ENCODE results near the gene ORC3. TPM values are rescaled to one million over a fixed set of nuclear protein-coding genes. Genes with fewer than 3 reads are reported as not detected.

The ORC3 gene
- total and polyA plus RNA-seq, 2 of the 4 experiments (the other 2 are of a cell fraction) = 22.3 to 30.6 TPM

GRCh38 chr6:87675004-87675681, 85.2 kb downstream of the ORC3 start:
- ChIA-PET POLR2A (ENCODE audit: unreplicated experiment) (no interaction called here), CTCF (interaction anchor here (1.0 kb wide), 1 partner anchor 15 kb away, joined by 3 read pairs; no protein-coding TSS in a partner anchor)
- no peak overlapping the region for H3K23ac ChIP-seq (ENCODE audit: low read depth, low read length)
- no peak overlapping the region for H2AK5ac ChIP-seq (ENCODE audit: low read depth, low read length)
- in situ Hi-C loops (cut with MboI; ENCODE audit: low sequenced_read_pairs) = no loop called here
- H3K56ac ChIP-seq (ENCODE audit: extremely low read depth, insufficient read depth, low read length) = no peak overlapping the region
- H3K4me2 ChIP-seq (ENCODE audit: low read depth, low read length) = no peak overlapping the region
- no peak overlapping the region for H3K4ac ChIP-seq (ENCODE audit: low read depth, low read length)
- H4K8ac ChIP-seq (ENCODE audit: low read depth in 2 of 2, low read length in 2 of 2) = no peak overlapping the region
- no peak overlapping the region for H3K4me3 ChIP-seq (ENCODE audit: insufficient read depth, low read depth, low read length)
- no peak overlapping the region; the same call in 1 of the 2 replicates for H3K27ac ChIP-seq (ENCODE audit: insufficient read depth, low read length)
- WGBS, 2 experiments (ENCODE audit: extremely low coverage in 2 of 2, insufficient read length in 1 of 2) = no CpG with 5 or more reads among the region's 4 CpGs
- dilution Hi-C loops (cut with HindIII; ENCODE audit: low sequenced_read_pairs, unreplicated experiment) = no loop called here
- intact Hi-C loops (cut with micrococcal nuclease) = no loop called here
- no peak overlapping the region for H2AK9ac ChIP-seq (replicated peaks; ENCODE audit: low read depth, low read length, poor library complexity)
- no peak overlapping the region for H2BK5ac ChIP-seq (ENCODE audit: low read depth, low read length, poor library complexity, severe bottlenecking)
- TF ChIP-seq POLR2A (IDR thresholded peaks at IDR 0.05; ENCODE audit: low read depth, low read length) (no peak), RCOR1 (IDR thresholded peaks at IDR 0.05; ENCODE audit: insufficient replicate concordance, low read length) (no peak), MXI1 (IDR thresholded peaks at IDR 0.05; ENCODE audit: borderline replicate concordance, low read depth, low read length) (no peak), USF2 (IDR thresholded peaks at IDR 0.05; ENCODE audit: low read depth, low read length) (no peak), BHLHE40 (IDR thresholded peaks at IDR 0.05; ENCODE audit: low read depth, low read length) (no peak), CEBPB (IDR thresholded peaks at IDR 0.05; ENCODE audit: low read depth, low read length) (no peak), RFX5 (IDR thresholded peaks at IDR 0.05; ENCODE audit: low read depth, low read length) (no peak), MAZ (IDR thresholded peaks at IDR 0.05; ENCODE audit: borderline replicate concordance, low read depth, low read length) (no peak), MAFK (IDR thresholded peaks at IDR 0.05; ENCODE audit: low read depth, low read length) (no peak), FOS (IDR thresholded peaks at IDR 0.05; ENCODE audit: low read depth, low read length) (no peak), CTCF (conservative IDR thresholded peaks at IDR 0.05; ENCODE audit: low read depth, low read length) (no peak), ELK1 (IDR thresholded peaks at IDR 0.05; ENCODE audit: borderline replicate concordance, low read depth, low read length) (no peak), RAD21 (IDR thresholded peaks at IDR 0.05; ENCODE audit: low read length) (no peak)
- H3K18ac ChIP-seq (ENCODE audit: low read depth, low read length) = no peak overlapping the region
- H3K79me1 ChIP-seq (ENCODE audit: low read depth in 1 of 2, low read length in 2 of 2) = peaks cover 11 to 39% of the 10 kb centered on the region in 2 experiments
- DNase-seq (no peak), ATAC-seq (ENCODE audit: low read depth) (no peak)
- no peaks in the 10 kb centered on the region for H3K9me3 ChIP-seq (ENCODE audit: control insufficient read depth, insufficient read depth, low read length)
- no peak overlapping the region for H2BK15ac ChIP-seq (ENCODE audit: low read depth, low read length)
- H4K5ac ChIP-seq (ENCODE audit: low read depth, low read length) = no peak overlapping the region
- BruUV-seq (replicated peaks) = TSS peak; percentile 80
- no peak overlapping the region for H2BK120ac ChIP-seq (ENCODE audit: low read depth, low read length)
- no peaks in the 10 kb centered on the region for H3K9me1 ChIP-seq (ENCODE audit: insufficient read depth, low read length)
- H3K14ac ChIP-seq (replicated peaks; ENCODE audit: low read depth, low read length) = no peak overlapping the region
- H4K20me1 ChIP-seq (ENCODE audit: insufficient read depth, low read length) = peaks cover 6% of the 10 kb centered on the region; the same call in 1 of the 2 replicates
- H4K91ac ChIP-seq (ENCODE audit: insufficient read depth, low read depth, low read length) = no peak overlapping the region
- peaks cover 38% of the 10 kb centered on the region for H3K36me3 ChIP-seq (ENCODE audit: control insufficient read depth, insufficient read depth, low read length)
- H2BK20ac ChIP-seq (ENCODE audit: low read depth, low read length) = no peak overlapping the region
- no peak overlapping the region for H2AFZ ChIP-seq (replicated peaks; ENCODE audit: low read length, poor library complexity)
- H3K4me1 ChIP-seq (ENCODE audit: control insufficient read depth, insufficient read depth, low read length) = peaks cover 2% of the 10 kb centered on the region; the same call in 1 of the 2 replicates
- no peaks in the 10 kb centered on the region for H3K27me3 ChIP-seq (ENCODE audit: control insufficient read depth, insufficient read depth, low read length)
- H3K9ac ChIP-seq (ENCODE audit: low read depth, low read length) = no peak overlapping the region

Measured in IMR-90 (cell line).